H9 (cell line): ENCODE data around the gene ZBTB9. TPM values are rescaled to one million over a fixed set of nuclear protein-coding genes. Genes with fewer than 3 reads are reported as not detected.
A peak's percentile ranks its signal among the peaks of the same experiment; 100 is the strongest.

Experiments used
- DNase-seq: peaks from one replicate; pipeline ENCODE4 v3.0.0-alpha.2; 2017
- H2AFZ ChIP-seq: one replicate; pipeline ENCODE4 v1.6.1; 2013; ENCODE audit warnings: mild to moderate bottlenecking, low read length, control low read depth, moderate library complexity
- H2AK5ac ChIP-seq: 2 replicates; pipeline ENCODE4 v1.6.1; 2013; ENCODE audit warnings: low read length, control low read depth, mixed read lengths; ENCODE audit not compliant: insufficient read length
- H2BK120ac ChIP-seq: one replicate; pipeline ENCODE4 v1.6.1; 2013; ENCODE audit warnings: low read depth, mild to moderate bottlenecking, low read length, control low read depth, inconsistent platforms; ENCODE audit not compliant: poor library complexity, severe bottlenecking
- H2BK12ac ChIP-seq: 2 replicates; pipeline ENCODE4 v1.6.1; 2013; ENCODE audit warnings: low read length, control low read depth, mixed read lengths, low read depth; ENCODE audit not compliant: insufficient read length
- H2BK15ac ChIP-seq: 2 replicates; pipeline ENCODE4 v1.6.1; 2013; ENCODE audit warnings: low read depth, low read length, control low read depth
- H2BK20ac ChIP-seq: one replicate; pipeline ENCODE4 v1.6.1; 2013; ENCODE audit warnings: low read depth, mild to moderate bottlenecking, low read length, control low read depth, inconsistent platforms; ENCODE audit not compliant: poor library complexity, severe bottlenecking
- H2BK5ac ChIP-seq: 2 replicates; pipeline ENCODE4 v1.6.1; 2013; ENCODE audit warnings: low read length, control low read depth, mixed read lengths; ENCODE audit not compliant: insufficient read length
- H3K14ac ChIP-seq: 2 replicates; pipeline ENCODE4 v1.6.1; 2013; ENCODE audit warnings: low read length, control low read depth; ENCODE audit not compliant: insufficient read depth
- H3K18ac ChIP-seq: 2 replicates; pipeline ENCODE4 v1.6.1; 2013; ENCODE audit warnings: low read depth, mild to moderate bottlenecking, mixed read lengths, low read length, control low read depth; ENCODE audit not compliant: insufficient read length
- H3K23ac ChIP-seq: 2 replicates; pipeline ENCODE4 v1.6.1; 2013; ENCODE audit warnings: low read length, control low read depth, mixed read lengths, low read depth; ENCODE audit not compliant: insufficient read length
- H3K23me2 ChIP-seq: 2 replicates; pipeline ENCODE4 v1.6.1; 2013; ENCODE audit warnings: low read depth, mild to moderate bottlenecking, mixed read lengths, low read length, control low read depth; ENCODE audit not compliant: insufficient read length, poor library complexity, severe bottlenecking
- H3K27ac ChIP-seq: 2 replicates; pipeline ENCODE4 v1.5.1; 2013; ENCODE audit warnings: low read length, control low read depth, mixed read lengths, low read depth; ENCODE audit not compliant: insufficient read length
- H3K27me3 ChIP-seq: 2 replicates; pipeline ENCODE4 v1.6.1; 2013; ENCODE audit warnings: low read length, control low read depth, inconsistent platforms; ENCODE audit not compliant: insufficient read depth
- H3K4ac ChIP-seq: 2 replicates; pipeline ENCODE4 v1.6.1; 2013; ENCODE audit warnings: low read depth, mild to moderate bottlenecking, control low read depth, inconsistent platforms, low read length, moderate library complexity
- H3K4me1 ChIP-seq: 2 replicates; pipeline ENCODE4 v1.6.1; 2013; ENCODE audit warnings: low read length, control low read depth, inconsistent platforms; ENCODE audit not compliant: insufficient read depth
- H3K4me2 ChIP-seq: 2 replicates; pipeline ENCODE4 v1.6.1; 2013; ENCODE audit warnings: low read length, control low read depth, mixed read lengths; ENCODE audit not compliant: insufficient read length, insufficient read depth
- H3K56ac ChIP-seq: 2 replicates; pipeline ENCODE4 v1.6.1; 2013; ENCODE audit warnings: low read depth, mild to moderate bottlenecking, mixed read lengths, low read length, control low read depth; ENCODE audit not compliant: insufficient read length
- H3K79me1 ChIP-seq: 2 replicates; pipeline ENCODE4 v1.6.1; 2013; ENCODE audit warnings: low read depth, mild to moderate bottlenecking, moderate library complexity, low read length, control low read depth, inconsistent platforms; ENCODE audit not compliant: insufficient read depth, poor library complexity, severe bottlenecking
- H3K79me2 ChIP-seq: 2 replicates; pipeline ENCODE4 v1.6.1; 2013; ENCODE audit warnings: low read length, control low read depth, inconsistent platforms; ENCODE audit not compliant: insufficient read depth
- H3K9ac ChIP-seq: 2 replicates; pipeline ENCODE4 v1.6.1; 2013; ENCODE audit warnings: low read length, control low read depth, mixed read lengths; ENCODE audit not compliant: insufficient read length; ENCODE audit errors: extremely low read depth
- H3K9me3 ChIP-seq: one replicate; pipeline ENCODE4 v1.6.1; 2013; ENCODE audit warnings: low read depth, low read length, inconsistent platforms; ENCODE audit not compliant: control insufficient read depth
- H3T11ph ChIP-seq: one replicate; pipeline ENCODE4 v1.6.1; 2013; ENCODE audit warnings: mild to moderate bottlenecking, low read length, control low read depth, inconsistent platforms
- H4K20me1 ChIP-seq: one replicate; pipeline ENCODE4 v1.6.1; 2013; ENCODE audit not compliant: control insufficient read depth, insufficient read length, insufficient read depth
- H4K5ac ChIP-seq: 2 replicates; pipeline ENCODE4 v1.6.1; 2013; ENCODE audit warnings: low read depth, mild to moderate bottlenecking, mixed read lengths, low read length, control low read depth; ENCODE audit not compliant: insufficient read length
- H4K8ac ChIP-seq: replicated peaks from 2 replicates; pipeline ENCODE4 v1.6.1; 2013; ENCODE audit warnings: low read length, control low read depth, mixed read lengths, low read depth; ENCODE audit not compliant: insufficient read length
- H4K91ac ChIP-seq: 2 replicates; pipeline ENCODE4 v1.6.1; 2013; ENCODE audit warnings: low read depth, mild to moderate bottlenecking, moderate library complexity, mixed read lengths, low read length, control low read depth; ENCODE audit not compliant: insufficient read length
- H3K27ac Mint-ChIP-seq, 3 experiments: 2 replicates in 2 of 3; 3 replicates in 1 of 3; pipeline ENCODE4 v1.8.0; 2020 to 2021; ENCODE audit warnings: mixed read lengths in 3 of 3, mild to moderate bottlenecking in 1 of 3, moderate library complexity in 1 of 3
- H3K27me3 Mint-ChIP-seq: 2 replicates; pipeline ENCODE4 v1.8.0; 2021; ENCODE audit warnings: low read depth, mild to moderate bottlenecking, moderate library complexity, mixed read lengths
- H3K36me3 Mint-ChIP-seq, 3 experiments: 2 replicates in 2 of 3; 3 replicates in 1 of 3; pipeline ENCODE4 v1.8.0; 2020 to 2021; ENCODE audit warnings: low read depth in 3 of 3, mixed read lengths in 3 of 3; ENCODE audit not compliant: insufficient read depth in 1 of 3
- H3K4me1 Mint-ChIP-seq, 2 experiments: 2 replicates each; pipeline ENCODE4 v1.8.0; 2020; ENCODE audit warnings: mixed read lengths in 2 of 2
- H3K4me3 Mint-ChIP-seq, 2 experiments: 2 replicates in 1 of 2; 3 replicates in 1 of 2; pipeline ENCODE4 v1.8.0; 2020 to 2021; ENCODE audit warnings: mild to moderate bottlenecking in 2 of 2, mixed read lengths in 2 of 2, moderate library complexity in 1 of 2
- H3K9me3 Mint-ChIP-seq, 2 experiments: 2 replicates in 1 of 2; 3 replicates in 1 of 2; pipeline ENCODE4 v1.8.0; 2020; ENCODE audit warnings: mild to moderate bottlenecking in 2 of 2, mixed read lengths in 2 of 2, moderate library complexity in 1 of 2
- CTCF ChIP-seq: fragments of 200-600 bp; sonication (generic); conservative IDR thresholded peaks from 3 replicates; pipeline ENCODE4 v1.8.0; 2021; ENCODE audit warnings: antibody characterized with exemption, mild to moderate bottlenecking
- WGBS: extraction: QIAGEN DNeasy Blood & Tissue Kit; methylation state at CpG from one replicate; pipeline ENCODE4 v1.1.7; 2013; ENCODE audit warnings: missing lambda C conversion rate, low lambda C conversion rate, mixed read lengths; ENCODE audit not compliant: insufficient read length; ENCODE audit errors: extremely low coverage; 5-methylcytosine and 5-hydroxymethylcytosine counted together
- total RNA-seq: library from RNA; stranded (reverse); gene quantifications from 2 replicates; pipeline ENCODE4 v1.2.1, GENCODE V29; 2021

ZBTB9 gene
- total RNA-seq, 1 experiment from 2014 or later: 53.1 TPM

GRCh38 chr6:33433544-33434191, 20.7 kb upstream of the ZBTB9 start:
- H3K9me3 ChIP-seq: no peaks in the 10 kb centered on the region
- no CpG with 5 or more reads among the region's 17 CpGs for WGBS
- H3K27me3 ChIP-seq: no peaks in the 10 kb centered on the region
- no peak overlapping the region for H3K56ac ChIP-seq
- no peak overlapping the region for H4K91ac ChIP-seq
- H3K23ac ChIP-seq: no peak overlapping the region
- no peak overlapping the region for H3K9ac ChIP-seq
- no peak overlapping the region for H2AK5ac ChIP-seq
- no peak overlapping the region for H3K14ac ChIP-seq
- no peaks in the 10 kb centered on the region for H4K20me1 ChIP-seq
- peaks cover 38 to 50% (median 45%) of the 10 kb centered on the region in 3 experiments for H3K36me3 Mint-ChIP-seq
- no peak overlapping the region for H4K8ac ChIP-seq
- H3K27ac ChIP-seq: no peak overlapping the region
- no peak overlapping the region for H3K18ac ChIP-seq
- no peaks in the 10 kb centered on the region for H3K9me3 Mint-ChIP-seq
- no peak for TF ChIP-seq CTCF
- peaks cover 50 to 60% of the 10 kb centered on the region in 2 experiments for H3K4me1 Mint-ChIP-seq
- H3K23me2 ChIP-seq: peaks cover 23% of the 10 kb centered on the region
- H3K4me3 Mint-ChIP-seq: peak overlapping the region; percentile 75 to 81
- H3K27ac Mint-ChIP-seq: peak overlapping the region; percentile 94 to 97 (median 96)
- peaks cover 14% of the 10 kb centered on the region; the same call in 1 of the 2 replicates for H3K4me1 ChIP-seq
- no peak overlapping the region for H3K4ac ChIP-seq
- DNase-seq: peak; percentile 48
- H4K5ac ChIP-seq: no peak overlapping the region
- H3K27me3 Mint-ChIP-seq: no peaks in the 10 kb centered on the region; the same call in 1 of the 2 replicates
- H3K79me2 ChIP-seq: peaks cover 12% of the 10 kb centered on the region; the same call in 1 of the 2 replicates
- no peak overlapping the region for H2BK20ac ChIP-seq
- no peak overlapping the region for H2BK5ac ChIP-seq
- H3T11ph ChIP-seq: no peak overlapping the region
- H2BK15ac ChIP-seq: no peak overlapping the region
- peak overlapping the region; percentile 56 for H2BK120ac ChIP-seq
- H2AFZ ChIP-seq: no peak overlapping the region
- peaks cover 5% of the 10 kb centered on the region for H3K79me1 ChIP-seq
- H2BK12ac ChIP-seq: no peak overlapping the region
- peak overlapping the region; percentile 88 for H3K4me2 ChIP-seq
